BE2C (cell line): ENCODE measurements around the gene PRPF19.

Experiments
- DNase-seq: peaks from one replicate; pipeline ENCODE4 v3.0.0-alpha.2; 2020
- H3K27me3 ChIP-seq: fragments of 250-450 bp; sonication (Bioruptor Pico); 2 replicates; pipeline ENCODE4 v1.5.1; 2020; ENCODE audit warnings: mild to moderate bottlenecking
- H3K36me3 ChIP-seq: fragments of 250-450 bp; sonication (Bioruptor Pico); 2 replicates; pipeline ENCODE4 v1.5.1; 2020; ENCODE audit warnings: mild to moderate bottlenecking
- H3K4me1 ChIP-seq: fragments of 250-450 bp; sonication (Bioruptor Pico); 2 replicates; pipeline ENCODE4 v1.5.1; 2020
- H3K4me3 ChIP-seq: 2 replicates; pipeline ENCODE4 v1.5.1; 2011; ENCODE audit warnings: low read depth, low read length
- H3K9me3 ChIP-seq: fragments of 250-450 bp; sonication (Bioruptor Pico); 2 replicates; pipeline ENCODE4 v1.5.1; 2020
- CTCF ChIP-seq: IDR thresholded peaks from 2 replicates; pipeline ENCODE4 v1.5.1; 2012; ENCODE audit warnings: mild to moderate bottlenecking, low read depth, low read length

Gene PRPF19

GRCh38 chr11:60951606-60951903, 45.2 kb upstream of the PRPF19 start:
- Histone ChIP-seq H3K4me1 (no peaks in the 10 kb centered on the region), H3K27me3 (no peaks in the 10 kb centered on the region), H3K4me3 (no peak overlapping the region), H3K9me3 (no peaks in the 10 kb centered on the region), H3K36me3 (no peaks in the 10 kb centered on the region)
- TF ChIP-seq CTCF, result no peak
- DNase-seq, result no peak

- H3K27me3 ChIP-seq, result no peaks in the 10 kb centered on the region
- no peak for TF ChIP-seq CTCF
- no peaks in the 10 kb centered on the region for H3K9me3 ChIP-seq
- H3K4me3 ChIP-seq, result no peak overlapping the region
- DNase-seq, result no peak
- no peaks in the 10 kb centered on the region for H3K36me3 ChIP-seq
- no peaks in the 10 kb centered on the region for H3K4me1 ChIP-seq
Observed at GRCh38 chr11:60950933-60951605, 44.7 kb upstream of the PRPF19 start.

- H3K36me3 ChIP-seq, result no peaks in the 10 kb centered on the region
- no peak for TF ChIP-seq CTCF
Observed at GRCh38 chr11:60950024-60950423, 43.6 kb upstream of the PRPF19 start.

GRCh38 chr11:60948250-60948649, 41.9 kb upstream of the PRPF19 start:
- Histone ChIP-seq H3K4me1 (no peaks in the 10 kb centered on the region), H3K27me3 (no peaks in the 10 kb centered on the region), H3K4me3 (no peak overlapping the region), H3K36me3 (no peaks in the 10 kb centered on the region), H3K9me3 (no peaks in the 10 kb centered on the region)
- no peak for TF ChIP-seq CTCF
- DNase-seq, result no peak

More at GRCh38 chr11:60950024-60950423, 43.6 kb upstream of the PRPF19 start:
- H3K4me1 ChIP-seq, result no peaks in the 10 kb centered on the region
- no peaks in the 10 kb centered on the region for H3K9me3 ChIP-seq
- no peak for DNase-seq
- no peaks in the 10 kb centered on the region for H3K27me3 ChIP-seq
- H3K4me3 ChIP-seq, result no peak overlapping the region

- H3K27me3 ChIP-seq, result no peaks in the 10 kb centered on the region
- no peaks in the 10 kb centered on the region for H3K9me3 ChIP-seq
- no peak overlapping the region for H3K4me3 ChIP-seq
- DNase-seq, result no peak
- no peak for TF ChIP-seq CTCF
- H3K4me1 ChIP-seq, result no peaks in the 10 kb centered on the region
- H3K36me3 ChIP-seq, result no peaks in the 10 kb centered on the region
Observed at GRCh38 chr11:60947700-60948099, 41.3 kb upstream of the PRPF19 start.

- Histone ChIP-seq H3K4me3 (no peak overlapping the region), H3K36me3 (no peaks in the 10 kb centered on the region), H3K27me3 (no peaks in the 10 kb centered on the region), H3K9me3 (no peaks in the 10 kb centered on the region), H3K4me1 (no peaks in the 10 kb centered on the region)
- TF ChIP-seq CTCF, result no peak
- no peak for DNase-seq
Observed at GRCh38 chr11:60946601-60947264, 40.3 kb upstream of the PRPF19 start.
